ENCODE data around the gene TPRN. TPM values are rescaled to one million over a fixed set of nuclear protein-coding genes. Genes with fewer than 3 reads are reported as not detected.
"Not testable (repeated sequence)": the region's sequence is repeated elsewhere in the genome, so short reads cannot be mapped to it uniquely, and the experiment has no call there.

Gene TPRN
- total RNA-seq, 1 donor from 2014 or later: 8.2 TPM

DNA sequence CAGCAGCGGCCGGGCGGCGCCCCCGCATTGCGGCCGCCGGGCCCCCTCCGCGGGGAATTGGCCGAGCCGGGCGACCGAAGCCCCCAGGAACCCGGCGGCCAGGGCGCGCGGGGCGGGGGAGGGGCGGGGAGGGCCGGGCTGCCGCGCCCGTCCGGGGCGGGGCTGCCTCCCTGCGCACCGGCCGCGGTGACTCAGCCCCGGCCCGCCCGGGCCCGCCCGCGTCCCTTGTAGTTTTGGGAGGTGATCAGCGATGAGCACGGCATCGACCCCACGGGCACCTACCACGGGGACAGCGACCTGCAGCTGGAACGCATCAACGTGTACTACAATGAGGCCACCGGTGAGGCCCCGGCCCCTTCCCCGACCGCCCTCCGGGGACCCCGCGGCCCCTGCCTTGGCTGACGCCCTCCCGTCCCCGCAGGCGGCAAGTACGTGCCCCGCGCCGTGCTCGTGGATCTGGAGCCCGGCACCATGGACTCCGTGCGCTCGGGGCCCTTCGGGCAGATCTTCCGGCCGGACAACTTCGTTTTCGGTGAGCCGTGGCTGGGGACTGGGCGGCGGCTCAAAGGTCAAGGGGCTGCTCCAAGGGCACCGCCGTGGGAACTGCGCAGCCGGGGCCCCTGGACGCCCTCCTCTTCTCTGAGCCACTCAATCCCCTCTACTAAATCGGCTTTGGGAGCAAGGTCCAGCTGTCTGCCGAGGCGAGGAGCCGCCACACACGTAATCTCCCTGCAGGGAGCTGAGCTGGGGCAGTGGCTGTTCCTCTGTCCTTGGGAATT lies 41.1 kb upstream of the TPRN start:
- H3K9me3 Mint-ChIP-seq (ENCODE audit: unreplicated experiment): no peaks in the 10 kb centered on the region
- no peak for DNase-seq (ENCODE audit: low spot score)
- H3K27me3 Mint-ChIP-seq (ENCODE audit: unreplicated experiment): peaks cover 18% of the 10 kb centered on the region
- peaks cover 11% of the 10 kb centered on the region for H3K36me3 Mint-ChIP-seq (ENCODE audit: low read depth, unreplicated experiment)
- H3K27ac Mint-ChIP-seq (ENCODE audit: unreplicated experiment): no peak overlapping the region
- TF ChIP-seq, protein P1, sequence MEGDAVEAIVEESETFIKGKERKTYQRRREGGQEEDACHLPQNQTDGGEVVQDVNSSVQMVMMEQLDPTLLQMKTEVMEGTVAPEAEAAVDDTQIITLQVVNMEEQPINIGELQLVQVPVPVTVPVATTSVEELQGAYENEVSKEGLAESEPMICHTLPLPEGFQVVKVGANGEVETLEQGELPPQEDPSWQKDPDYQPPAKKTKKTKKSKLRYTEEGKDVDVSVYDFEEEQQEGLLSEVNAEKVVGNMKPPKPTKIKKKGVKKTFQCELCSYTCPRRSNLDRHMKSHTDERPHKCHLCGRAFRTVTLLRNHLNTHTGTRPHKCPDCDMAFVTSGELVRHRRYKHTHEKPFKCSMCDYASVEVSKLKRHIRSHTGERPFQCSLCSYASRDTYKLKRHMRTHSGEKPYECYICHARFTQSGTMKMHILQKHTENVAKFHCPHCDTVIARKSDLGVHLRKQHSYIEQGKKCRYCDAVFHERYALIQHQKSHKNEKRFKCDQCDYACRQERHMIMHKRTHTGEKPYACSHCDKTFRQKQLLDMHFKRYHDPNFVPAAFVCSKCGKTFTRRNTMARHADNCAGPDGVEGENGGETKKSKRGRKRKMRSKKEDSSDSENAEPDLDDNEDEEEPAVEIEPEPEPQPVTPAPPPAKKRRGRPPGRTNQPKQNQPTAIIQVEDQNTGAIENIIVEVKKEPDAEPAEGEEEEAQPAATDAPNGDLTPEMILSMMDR (IDR thresholded peaks at IDR 0.05; ENCODE audit: unreplicated experiment): no peak
- H3K4me3 Mint-ChIP-seq (ENCODE audit: unreplicated experiment): peak overlapping the region; percentile 92
- peaks cover 27% of the 10 kb centered on the region for H3K4me1 Mint-ChIP-seq (ENCODE audit: unreplicated experiment)

DNA sequence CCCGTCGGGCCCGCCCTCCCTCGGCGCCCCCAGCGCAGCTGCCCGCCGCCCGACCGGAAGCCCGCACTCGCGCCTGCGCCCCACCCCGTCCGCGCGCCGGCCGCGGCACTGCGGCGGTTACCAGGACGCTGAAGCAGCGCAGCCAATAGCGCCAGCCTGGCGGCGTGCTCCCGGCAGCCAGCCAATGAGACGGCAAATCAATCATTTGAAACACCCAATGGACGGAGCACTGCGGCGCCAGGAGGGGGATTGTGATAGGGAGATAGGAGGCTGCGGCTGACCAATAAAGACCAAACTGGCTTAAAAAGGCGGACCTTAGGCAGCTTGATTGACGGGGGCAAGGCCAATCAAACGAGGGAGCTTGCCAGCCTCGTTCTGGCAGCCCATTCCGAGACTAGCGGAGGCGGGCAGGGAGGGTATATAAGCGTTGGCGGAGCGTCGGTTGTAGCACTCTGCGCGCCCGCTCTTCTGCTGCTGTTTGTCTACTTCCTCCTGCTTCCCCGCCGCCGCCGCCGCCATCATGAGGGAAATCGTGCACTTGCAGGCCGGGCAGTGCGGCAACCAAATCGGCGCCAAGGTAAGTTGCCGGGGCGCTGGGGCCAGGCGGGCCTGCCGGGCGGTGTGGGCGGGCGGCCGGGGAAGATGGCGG lies 40.4 kb upstream of the TPRN start, which contains the start of gene TUBB4B:
Gene TUBB4B, plus strand, starts transcription at position 447 of the 649 bp plus-strand sequence. Its CDS starts 74 bp downstream, at position 521.
- Mint-ChIP-seq H3K4me3 (ENCODE audit: unreplicated experiment) (peak within 1 kb of the TSS; percentile 97), H3K36me3 (ENCODE audit: low read depth, unreplicated experiment) (peaks cover 11% of the 10 kb centered on the region), H3K4me1 (ENCODE audit: unreplicated experiment) (peaks cover 27% of the 10 kb centered on the region), H3K9me3 (ENCODE audit: unreplicated experiment) (no peaks in the 10 kb centered on the region), H3K27me3 (ENCODE audit: unreplicated experiment) (peaks cover 18% of the 10 kb centered on the region), H3K27ac (ENCODE audit: unreplicated experiment) (peak within 1 kb of the TSS; percentile 90)
- DNase-seq (ENCODE audit: low spot score): peak; percentile 97
- TF ChIP-seq, protein P1 (IDR thresholded peaks at IDR 0.05; ENCODE audit: unreplicated experiment): no peak

DNA sequence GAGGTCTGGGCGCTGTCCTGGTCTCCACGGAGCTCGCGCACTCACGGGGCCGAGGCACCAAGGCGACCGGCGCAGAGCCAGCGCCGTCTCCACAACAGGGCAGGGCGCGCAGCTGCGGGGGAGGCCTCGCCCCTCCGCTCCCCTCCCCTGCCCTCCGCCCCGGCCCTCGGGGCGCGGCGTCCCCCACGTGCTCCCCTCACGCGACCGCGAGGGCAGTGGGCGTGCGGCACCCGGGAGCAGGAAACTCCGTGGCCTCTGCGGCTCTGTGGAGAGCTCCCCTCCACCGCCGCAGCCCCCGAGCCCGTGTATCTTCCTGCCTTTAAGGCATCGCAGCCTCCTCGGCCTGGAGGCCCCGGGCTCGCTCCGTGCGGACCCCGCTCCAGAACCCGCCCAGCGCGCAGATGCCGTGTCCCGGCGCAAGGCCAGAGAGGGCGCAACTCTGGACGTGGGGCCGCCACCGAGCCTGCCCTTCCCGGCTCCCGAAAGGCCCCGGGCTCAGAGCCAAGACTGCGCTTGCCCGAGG lies 39.8 kb upstream of the TPRN start:
- DNase-seq (ENCODE audit: low spot score): peak; percentile 46
- H3K36me3 Mint-ChIP-seq (ENCODE audit: low read depth, unreplicated experiment): peaks cover 11% of the 10 kb centered on the region
- H3K27ac Mint-ChIP-seq (ENCODE audit: unreplicated experiment): no peak overlapping the region
- H3K4me1 Mint-ChIP-seq (ENCODE audit: unreplicated experiment): peaks cover 27% of the 10 kb centered on the region
- H3K9me3 Mint-ChIP-seq (ENCODE audit: unreplicated experiment): no peaks in the 10 kb centered on the region
- TF ChIP-seq, protein P1 (IDR thresholded peaks at IDR 0.05; ENCODE audit: unreplicated experiment): no peak
- H3K4me3 Mint-ChIP-seq (ENCODE audit: unreplicated experiment): no peak overlapping the region
- peaks cover 18% of the 10 kb centered on the region for H3K27me3 Mint-ChIP-seq (ENCODE audit: unreplicated experiment)

DNA sequence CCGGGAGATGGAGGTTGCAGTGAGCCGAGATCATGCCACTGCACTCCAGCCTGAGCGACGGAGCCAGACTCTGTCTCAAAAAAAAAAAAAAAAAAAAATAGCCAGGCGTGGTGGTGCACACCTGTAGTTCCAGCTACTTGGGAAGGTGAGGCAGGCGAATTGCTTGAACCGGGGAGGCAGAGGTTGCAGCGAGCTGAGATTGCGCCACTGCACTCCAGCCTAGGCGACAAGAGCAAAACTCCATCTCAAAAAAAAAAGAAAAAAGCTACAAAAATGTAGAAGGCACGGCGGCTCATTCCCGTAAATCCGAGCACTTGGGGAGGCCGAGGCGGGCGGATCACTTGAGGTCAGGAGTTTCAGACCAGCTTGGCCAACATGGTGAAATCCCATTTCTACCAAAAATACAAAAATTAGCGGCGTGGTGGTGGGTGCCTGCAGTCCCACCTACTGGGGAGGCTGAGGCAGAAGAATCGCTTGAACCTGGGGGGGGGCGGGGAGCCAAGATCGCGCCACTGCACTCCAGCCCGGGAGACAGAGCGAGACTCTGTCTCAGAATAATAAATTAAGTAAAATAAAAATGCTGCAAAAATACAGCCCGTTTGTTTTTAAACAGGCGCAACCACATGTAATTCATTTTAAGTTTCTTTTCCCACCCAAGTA lies 39.1 kb upstream of the TPRN start:
- Mint-ChIP-seq H3K4me1 (ENCODE audit: unreplicated experiment) (peaks cover 27% of the 10 kb centered on the region), H3K4me3 (ENCODE audit: unreplicated experiment) (peak overlapping the region; percentile 74), H3K27ac (ENCODE audit: unreplicated experiment) (peak overlapping the region; percentile 57), H3K36me3 (ENCODE audit: low read depth, unreplicated experiment) (peaks cover 11% of the 10 kb centered on the region), H3K27me3 (ENCODE audit: unreplicated experiment) (peaks cover 18% of the 10 kb centered on the region)
- not testable (repeated sequence) for DNase-seq (ENCODE audit: low spot score); H3K9me3 Mint-ChIP-seq (ENCODE audit: unreplicated experiment)

All from endothelial cell (in vitro differentiated cells).